HFF-Myc (cell line): ENCODE measurements around the gene ADAP1.

Experiments
- DNase-seq: peaks from one replicate; pipeline ENCODE4 v3.0.0-alpha.2; 2011; ENCODE audit warnings: low read depth; ENCODE audit errors: extremely low read depth
- H3K4me3 ChIP-seq: replicated peaks from 2 replicates; pipeline ENCODE4 v1.5.1; 2011; ENCODE audit warnings: low read depth, mild to moderate bottlenecking, control low read depth, low read length
- CTCF ChIP-seq: IDR thresholded peaks from 2 replicates; pipeline ENCODE4 v1.5.1; 2012; ENCODE audit warnings: mild to moderate bottlenecking, low read depth, low read length, control low read depth; ENCODE audit errors: missing control alignments

ADAP1 gene

GRCh38 chr7:937856-938484 is 16.5 kb downstream of the ADAP1 start:
- no peak for DNase-seq
- no peak for TF ChIP-seq CTCF
- no peak overlapping the region for H3K4me3 ChIP-seq

GRCh38 chr7:936386-937054 is 18.0 kb downstream of the ADAP1 start:
- H3K4me3 ChIP-seq, result no peak overlapping the region
- no peak for DNase-seq
- no peak for TF ChIP-seq CTCF

GRCh38 chr7:935874-936385 is 18.6 kb downstream of the ADAP1 start:
- no peak for TF ChIP-seq CTCF
- H3K4me3 ChIP-seq, result no peak overlapping the region
- DNase-seq, result no peak

- TF ChIP-seq CTCF, result no peak
- DNase-seq, result no peak
- no peak overlapping the region for H3K4me3 ChIP-seq
Measured at GRCh38 chr7:935164-935873, 19.2 kb downstream of the ADAP1 start.

GRCh38 chr7:934469-935163 is 19.9 kb downstream of the ADAP1 start:
- H3K4me3 ChIP-seq, result no peak overlapping the region
- no peak for TF ChIP-seq CTCF
- no peak for DNase-seq

GRCh38 chr7:932651-932975 is 21.9 kb downstream of the ADAP1 start:
- no peak for DNase-seq
- no peak overlapping the region for H3K4me3 ChIP-seq
- no peak for TF ChIP-seq CTCF
